H9 (cell line): ENCODE data around the gene PHF21A. TPM values are rescaled to one million over a fixed set of nuclear protein-coding genes. Genes with fewer than 3 reads are reported as not detected.

ENCODE experiments used
- DNase-seq: peaks from one replicate; pipeline ENCODE4 v3.0.0-alpha.2; 2017
- H2AFZ ChIP-seq: one replicate; pipeline ENCODE4 v1.6.1; 2013; ENCODE audit warnings: mild to moderate bottlenecking, low read length, control low read depth, moderate library complexity
- H2AK5ac ChIP-seq: 2 replicates; pipeline ENCODE4 v1.6.1; 2013; ENCODE audit warnings: low read length, control low read depth, mixed read lengths; ENCODE audit not compliant: insufficient read length
- H2BK120ac ChIP-seq: one replicate; pipeline ENCODE4 v1.6.1; 2013; ENCODE audit warnings: low read depth, mild to moderate bottlenecking, low read length, control low read depth, inconsistent platforms; ENCODE audit not compliant: poor library complexity, severe bottlenecking
- H2BK12ac ChIP-seq: 2 replicates; pipeline ENCODE4 v1.6.1; 2013; ENCODE audit warnings: low read length, control low read depth, mixed read lengths, low read depth; ENCODE audit not compliant: insufficient read length
- H2BK15ac ChIP-seq: 2 replicates; pipeline ENCODE4 v1.6.1; 2013; ENCODE audit warnings: low read depth, low read length, control low read depth
- H2BK20ac ChIP-seq: one replicate; pipeline ENCODE4 v1.6.1; 2013; ENCODE audit warnings: low read depth, mild to moderate bottlenecking, low read length, control low read depth, inconsistent platforms; ENCODE audit not compliant: poor library complexity, severe bottlenecking
- H2BK5ac ChIP-seq: 2 replicates; pipeline ENCODE4 v1.6.1; 2013; ENCODE audit warnings: low read length, control low read depth, mixed read lengths; ENCODE audit not compliant: insufficient read length
- H3K14ac ChIP-seq: 2 replicates; pipeline ENCODE4 v1.6.1; 2013; ENCODE audit warnings: low read length, control low read depth; ENCODE audit not compliant: insufficient read depth
- H3K18ac ChIP-seq: 2 replicates; pipeline ENCODE4 v1.6.1; 2013; ENCODE audit warnings: low read depth, mild to moderate bottlenecking, mixed read lengths, low read length, control low read depth; ENCODE audit not compliant: insufficient read length
- H3K23ac ChIP-seq: 2 replicates; pipeline ENCODE4 v1.6.1; 2013; ENCODE audit warnings: low read length, control low read depth, mixed read lengths, low read depth; ENCODE audit not compliant: insufficient read length
- H3K23me2 ChIP-seq: 2 replicates; pipeline ENCODE4 v1.6.1; 2013; ENCODE audit warnings: low read depth, mild to moderate bottlenecking, mixed read lengths, low read length, control low read depth; ENCODE audit not compliant: insufficient read length, poor library complexity, severe bottlenecking
- H3K27ac ChIP-seq: 2 replicates; pipeline ENCODE4 v1.5.1; 2013; ENCODE audit warnings: low read length, control low read depth, mixed read lengths, low read depth; ENCODE audit not compliant: insufficient read length
- H3K27me3 ChIP-seq: 2 replicates; pipeline ENCODE4 v1.6.1; 2013; ENCODE audit warnings: low read length, control low read depth, inconsistent platforms; ENCODE audit not compliant: insufficient read depth
- H3K4ac ChIP-seq: 2 replicates; pipeline ENCODE4 v1.6.1; 2013; ENCODE audit warnings: low read depth, mild to moderate bottlenecking, control low read depth, inconsistent platforms, low read length, moderate library complexity
- H3K4me1 ChIP-seq: 2 replicates; pipeline ENCODE4 v1.6.1; 2013; ENCODE audit warnings: low read length, control low read depth, inconsistent platforms; ENCODE audit not compliant: insufficient read depth
- H3K4me2 ChIP-seq: 2 replicates; pipeline ENCODE4 v1.6.1; 2013; ENCODE audit warnings: low read length, control low read depth, mixed read lengths; ENCODE audit not compliant: insufficient read length, insufficient read depth
- H3K56ac ChIP-seq: 2 replicates; pipeline ENCODE4 v1.6.1; 2013; ENCODE audit warnings: low read depth, mild to moderate bottlenecking, mixed read lengths, low read length, control low read depth; ENCODE audit not compliant: insufficient read length
- H3K79me1 ChIP-seq: 2 replicates; pipeline ENCODE4 v1.6.1; 2013; ENCODE audit warnings: low read depth, mild to moderate bottlenecking, moderate library complexity, low read length, control low read depth, inconsistent platforms; ENCODE audit not compliant: insufficient read depth, poor library complexity, severe bottlenecking
- H3K79me2 ChIP-seq: 2 replicates; pipeline ENCODE4 v1.6.1; 2013; ENCODE audit warnings: low read length, control low read depth, inconsistent platforms; ENCODE audit not compliant: insufficient read depth
- H3K9ac ChIP-seq: 2 replicates; pipeline ENCODE4 v1.6.1; 2013; ENCODE audit warnings: low read length, control low read depth, mixed read lengths; ENCODE audit not compliant: insufficient read length; ENCODE audit errors: extremely low read depth
- H3K9me3 ChIP-seq: one replicate; pipeline ENCODE4 v1.6.1; 2013; ENCODE audit warnings: low read depth, low read length, inconsistent platforms; ENCODE audit not compliant: control insufficient read depth
- H3T11ph ChIP-seq: one replicate; pipeline ENCODE4 v1.6.1; 2013; ENCODE audit warnings: mild to moderate bottlenecking, low read length, control low read depth, inconsistent platforms
- H4K20me1 ChIP-seq: one replicate; pipeline ENCODE4 v1.6.1; 2013; ENCODE audit not compliant: control insufficient read depth, insufficient read length, insufficient read depth
- H4K5ac ChIP-seq: 2 replicates; pipeline ENCODE4 v1.6.1; 2013; ENCODE audit warnings: low read depth, mild to moderate bottlenecking, mixed read lengths, low read length, control low read depth; ENCODE audit not compliant: insufficient read length
- H4K8ac ChIP-seq: replicated peaks from 2 replicates; pipeline ENCODE4 v1.6.1; 2013; ENCODE audit warnings: low read length, control low read depth, mixed read lengths, low read depth; ENCODE audit not compliant: insufficient read length
- H4K91ac ChIP-seq: 2 replicates; pipeline ENCODE4 v1.6.1; 2013; ENCODE audit warnings: low read depth, mild to moderate bottlenecking, moderate library complexity, mixed read lengths, low read length, control low read depth; ENCODE audit not compliant: insufficient read length
- H3K27ac Mint-ChIP-seq, 3 experiments: 2 replicates in 2 of 3; 3 replicates in 1 of 3; pipeline ENCODE4 v1.8.0; 2020 to 2021; ENCODE audit warnings: mixed read lengths in 3 of 3, mild to moderate bottlenecking in 1 of 3, moderate library complexity in 1 of 3
- H3K27me3 Mint-ChIP-seq: 2 replicates; pipeline ENCODE4 v1.8.0; 2021; ENCODE audit warnings: low read depth, mild to moderate bottlenecking, moderate library complexity, mixed read lengths
- H3K36me3 Mint-ChIP-seq, 3 experiments: 2 replicates in 2 of 3; 3 replicates in 1 of 3; pipeline ENCODE4 v1.8.0; 2020 to 2021; ENCODE audit warnings: low read depth in 3 of 3, mixed read lengths in 3 of 3; ENCODE audit not compliant: insufficient read depth in 1 of 3
- H3K4me1 Mint-ChIP-seq, 2 experiments: 2 replicates each; pipeline ENCODE4 v1.8.0; 2020; ENCODE audit warnings: mixed read lengths in 2 of 2
- H3K4me3 Mint-ChIP-seq, 2 experiments: 2 replicates in 1 of 2; 3 replicates in 1 of 2; pipeline ENCODE4 v1.8.0; 2020 to 2021; ENCODE audit warnings: mild to moderate bottlenecking in 2 of 2, mixed read lengths in 2 of 2, moderate library complexity in 1 of 2
- H3K9me3 Mint-ChIP-seq, 2 experiments: 2 replicates in 1 of 2; 3 replicates in 1 of 2; pipeline ENCODE4 v1.8.0; 2020; ENCODE audit warnings: mild to moderate bottlenecking in 2 of 2, mixed read lengths in 2 of 2, moderate library complexity in 1 of 2
- CTCF ChIP-seq: fragments of 200-600 bp; sonication (generic); conservative IDR thresholded peaks from 3 replicates; pipeline ENCODE4 v1.8.0; 2021; ENCODE audit warnings: antibody characterized with exemption, mild to moderate bottlenecking
- WGBS: extraction: QIAGEN DNeasy Blood & Tissue Kit; methylation state at CpG from one replicate; pipeline ENCODE4 v1.1.7; 2013; ENCODE audit warnings: missing lambda C conversion rate, low lambda C conversion rate, mixed read lengths; ENCODE audit not compliant: insufficient read length; ENCODE audit errors: extremely low coverage; 5-methylcytosine and 5-hydroxymethylcytosine counted together
- total RNA-seq: library from RNA; stranded (reverse); gene quantifications from 2 replicates; pipeline ENCODE4 v1.2.1, GENCODE V29; 2021

The PHF21A gene
- total RNA-seq, 1 experiment from 2014 or later, result 33.8 TPM

- Mint-ChIP-seq H3K9me3 (no peaks in the 10 kb centered on the region), H3K4me1 (peaks cover 32 to 52% of the 10 kb centered on the region in 2 experiments), H3K4me3 (peak overlapping the region in 1 of 2 experiments; percentile 38; a peak in 1 of 5 replicates), H3K27ac (no peak overlapping the region), H3K27me3 (peaks cover 6% of the 10 kb centered on the region), H3K36me3 (peaks cover 0 to 7% (median 0%) of the 10 kb centered on the region in 3 experiments; a peak in 3 of 7 replicates)
- Histone ChIP-seq H3K4me1 (no peaks in the 10 kb centered on the region; the same call in 1 of the 2 replicates), H3T11ph (no peak overlapping the region), H2AFZ (no peak overlapping the region), H3K14ac (no peak overlapping the region), H2BK20ac (no peak overlapping the region), H4K8ac (no peak overlapping the region), H3K4me2 (no peak overlapping the region), H3K79me2 (no peaks in the 10 kb centered on the region), H3K9ac (no peak overlapping the region), H2BK15ac (no peak overlapping the region), H4K20me1 (no peaks in the 10 kb centered on the region), H3K23me2 (peaks cover 10% of the 10 kb centered on the region), H3K18ac (no peak overlapping the region), H2BK12ac (no peak overlapping the region), H3K27me3 (no peaks in the 10 kb centered on the region; the same call in 1 of the 2 replicates), H2BK120ac (no peak overlapping the region), H3K79me1 (no peaks in the 10 kb centered on the region), H3K56ac (no peak overlapping the region), H3K23ac (no peak overlapping the region), H2BK5ac (no peak overlapping the region), H2AK5ac (no peak overlapping the region), H4K5ac (no peak overlapping the region), H3K9me3 (no peaks in the 10 kb centered on the region), H3K27ac (no peak overlapping the region), H4K91ac (no peak overlapping the region), H3K4ac (no peak overlapping the region)
- peak; percentile 82 for DNase-seq
- whole genome bisulfite sequencing, result no CpG with 5 or more reads among the region's 19 CpGs
- TF ChIP-seq CTCF, result no peak
Observed at GRCh38 chr11:45896422-45896984, 224.8 kb downstream of the PHF21A start.
